WI38 (cell line): ENCODE results near the gene FUCA1.
"Not testable (repeated sequence)": the region's sequence is repeated elsewhere in the genome, so short reads cannot be mapped to it uniquely, and the experiment has no call there.

ENCODE experiments used
- H3K4me3 ChIP-seq: 2 replicates; pipeline ENCODE4 v1.5.1; 2011; ENCODE audit warnings: low read depth, mild to moderate bottlenecking, control low read depth, low read length
- CTCF ChIP-seq: IDR thresholded peaks from 2 replicates; pipeline ENCODE4 v1.5.1; 2012; ENCODE audit warnings: low read depth, mild to moderate bottlenecking, control low read depth, low read length

Gene FUCA1

DNA sequence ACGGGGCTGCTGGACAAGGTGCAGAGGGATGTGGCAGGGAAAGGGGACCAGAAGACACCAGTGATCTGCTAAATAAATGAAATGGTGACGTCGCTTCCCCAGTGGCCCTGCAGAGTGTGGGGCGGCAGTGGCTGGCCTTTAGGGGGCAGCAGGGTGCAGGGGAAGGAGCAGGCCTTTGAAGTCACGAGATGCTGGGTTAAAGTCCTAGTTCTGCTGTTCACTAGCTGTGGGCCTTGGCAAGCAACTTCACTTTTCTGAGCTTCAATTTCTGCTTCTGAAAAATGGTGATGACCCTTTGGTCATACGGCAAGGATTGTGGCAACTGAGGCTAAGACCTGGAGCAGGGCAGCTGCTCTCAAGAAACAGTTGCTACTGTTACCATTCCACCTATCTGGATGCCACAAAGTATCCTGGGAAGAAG is 58.3 kb downstream of the FUCA1 start:
- TF ChIP-seq CTCF: peak; percentile 90
- H3K4me3 ChIP-seq: no peak overlapping the region

GRCh38 chr1:23807453-23807852 is 60.6 kb downstream of the FUCA1 start:
- no peak overlapping the region for H3K4me3 ChIP-seq
- TF ChIP-seq CTCF: no peak

DNA sequence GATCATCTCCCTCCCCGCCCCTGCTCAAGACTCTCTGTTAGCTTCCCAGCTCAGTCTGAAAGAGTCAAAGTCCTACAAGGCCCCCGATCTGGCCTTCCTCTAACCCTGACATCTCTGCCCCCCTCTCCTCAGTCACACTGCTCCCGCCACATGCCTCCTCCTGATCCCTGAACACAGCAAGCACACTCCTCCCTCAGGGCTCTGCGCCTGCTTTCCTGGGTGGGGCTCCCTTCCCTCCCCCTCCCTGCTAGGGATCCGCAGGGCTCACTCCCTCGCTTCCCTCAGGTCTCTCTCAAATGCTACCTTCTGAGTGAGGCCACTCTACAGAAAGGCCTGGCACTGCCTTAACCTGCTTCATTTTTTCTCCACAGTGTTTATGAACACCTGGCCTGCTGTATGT is 61.8 kb downstream of the FUCA1 start:
- no peak overlapping the region for H3K4me3 ChIP-seq
- no peak for TF ChIP-seq CTCF

GRCh38 chr1:23805025-23805424 is 63.1 kb downstream of the FUCA1 start:
- no peak overlapping the region for H3K4me3 ChIP-seq
- no peak for TF ChIP-seq CTCF

- TF ChIP-seq CTCF: no peak
- H3K4me3 ChIP-seq: no peak overlapping the region
Observed at GRCh38 chr1:23804183-23804835, 63.8 kb downstream of the FUCA1 start.

GRCh38 chr1:23803674-23804073 is 64.4 kb downstream of the FUCA1 start:
- no peak overlapping the region for H3K4me3 ChIP-seq
- no peak for TF ChIP-seq CTCF

- H3K4me3 ChIP-seq: not testable (repeated sequence)
Observed at GRCh38 chr1:23802809-23803342, 65.2 kb downstream of the FUCA1 start.

- no peak overlapping the region for H3K4me3 ChIP-seq
- TF ChIP-seq CTCF: no peak
Observed at GRCh38 chr1:23801876-23802275, 66.2 kb downstream of the FUCA1 start.
